ENCODE data around the gene UFM1.

DNA sequence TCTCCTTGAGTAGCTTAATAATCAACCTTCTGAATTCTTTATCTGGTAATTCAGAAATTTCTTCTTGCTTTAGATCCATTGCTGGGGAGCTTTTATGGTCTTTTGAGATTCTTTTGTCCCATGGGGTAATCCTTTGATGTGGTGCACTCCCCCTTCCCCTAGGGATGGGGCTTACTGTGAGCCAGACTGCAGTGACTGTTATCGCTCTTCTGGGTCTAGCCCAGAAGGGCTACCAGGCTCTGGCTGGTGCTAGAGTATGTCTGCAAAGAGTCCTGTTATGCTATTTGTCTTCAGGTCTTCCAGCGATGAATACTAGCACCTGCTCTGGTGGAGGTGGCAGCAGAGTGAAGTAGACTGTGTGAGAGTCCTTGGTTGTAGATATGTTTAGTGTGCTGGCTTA, 41.7 kb downstream of the UFM1 start:
- TF ChIP-seq, protein P1, sequence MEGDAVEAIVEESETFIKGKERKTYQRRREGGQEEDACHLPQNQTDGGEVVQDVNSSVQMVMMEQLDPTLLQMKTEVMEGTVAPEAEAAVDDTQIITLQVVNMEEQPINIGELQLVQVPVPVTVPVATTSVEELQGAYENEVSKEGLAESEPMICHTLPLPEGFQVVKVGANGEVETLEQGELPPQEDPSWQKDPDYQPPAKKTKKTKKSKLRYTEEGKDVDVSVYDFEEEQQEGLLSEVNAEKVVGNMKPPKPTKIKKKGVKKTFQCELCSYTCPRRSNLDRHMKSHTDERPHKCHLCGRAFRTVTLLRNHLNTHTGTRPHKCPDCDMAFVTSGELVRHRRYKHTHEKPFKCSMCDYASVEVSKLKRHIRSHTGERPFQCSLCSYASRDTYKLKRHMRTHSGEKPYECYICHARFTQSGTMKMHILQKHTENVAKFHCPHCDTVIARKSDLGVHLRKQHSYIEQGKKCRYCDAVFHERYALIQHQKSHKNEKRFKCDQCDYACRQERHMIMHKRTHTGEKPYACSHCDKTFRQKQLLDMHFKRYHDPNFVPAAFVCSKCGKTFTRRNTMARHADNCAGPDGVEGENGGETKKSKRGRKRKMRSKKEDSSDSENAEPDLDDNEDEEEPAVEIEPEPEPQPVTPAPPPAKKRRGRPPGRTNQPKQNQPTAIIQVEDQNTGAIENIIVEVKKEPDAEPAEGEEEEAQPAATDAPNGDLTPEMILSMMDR (IDR thresholded peaks at IDR 0.05): no peak
- TF ChIP-seq EZH2 (IDR thresholded peaks at IDR 0.05) (no peak), EZH2phosphoT487 (IDR thresholded peaks at IDR 0.05) (no peak)
